PC-3 (cell line): ENCODE measurements around the gene SELENOS. TPM values are rescaled to one million over a fixed set of nuclear protein-coding genes. Genes with fewer than 3 reads are reported as not detected.

Experiments
- ATAC-seq: fragments of 200-7000 bp; cut with Tn5 transposase; 2 replicates; pipeline ENCODE4 v1.9.1; 2020; ENCODE audit warnings: mild to moderate bottlenecking, moderate library complexity
- BruUV-seq: library from RNA; stranded (reverse); fragments of 400-500 nt; replicated peaks from 2 replicates; lab custom pipeline; 2021; lab: Mats Ljungman, UMichigan
- CTCF ChIA-PET: fragments of 300-600 bp; sonication (Branson Sonifier 250); formaldehyde crosslinking; loops from one replicate; lab custom pipeline; 2022; ENCODE audit warnings: antibody characterized with exemption; lab: Charles Lee
- POLR2A ChIA-PET: fragments of 300-600 bp; sonication (Branson Sonifier 250); formaldehyde crosslinking; loops from one replicate; lab custom pipeline; 2022; ENCODE audit warnings: antibody characterized with exemption; ENCODE audit not compliant: unreplicated experiment; lab: Charles Lee
- DNase-seq: peaks from one replicate; pipeline ENCODE4 v3.0.0-alpha.2; 2015
- H2AFZ ChIP-seq: fragments of 300-600 bp; sonication (generic); 2 replicates; pipeline ENCODE4 v1.6.0; 2016; ENCODE audit warnings: antibody characterized with exemption, low read length
- H3F3A ChIP-seq: fragments of 300-600 bp; sonication (generic); one replicate; pipeline ENCODE4 v1.6.0; 2017; ENCODE audit warnings: antibody characterized with exemption, low read length, control low read depth, mild to moderate bottlenecking; ENCODE audit not compliant: unreplicated experiment
- H3K27ac ChIP-seq: fragments of 300-600 bp; sonication (generic); 2 replicates; pipeline ENCODE4 v1.5.1; 2016; ENCODE audit warnings: mild to moderate bottlenecking, low read length
- H3K27me3 ChIP-seq: fragments of 300-600 bp; sonication (generic); 2 replicates; pipeline ENCODE4 v1.6.1; 2016; ENCODE audit warnings: low read length, mixed read lengths
- H3K36me3 ChIP-seq: fragments of 300-600 bp; sonication (generic); 2 replicates; pipeline ENCODE4 v1.6.1; 2016; ENCODE audit warnings: low read depth, mixed run types, low read length, mixed read lengths
- H3K4me1 ChIP-seq: fragments of 300-600 bp; sonication (generic); 2 replicates; pipeline ENCODE4 v1.5.1; 2016; ENCODE audit warnings: low read length; ENCODE audit not compliant: insufficient read depth
- H3K4me2 ChIP-seq: fragments of 300-600 bp; sonication (generic); 2 replicates; pipeline ENCODE4 v1.6.0; 2016; ENCODE audit warnings: low read length
- H3K4me3 ChIP-seq: fragments of 300-600 bp; sonication (generic); 2 replicates; pipeline ENCODE4 v1.5.1; 2016; ENCODE audit warnings: mild to moderate bottlenecking, low read length, mixed read lengths
- H3K79me2 ChIP-seq: fragments of 300-600 bp; sonication (generic); 2 replicates; pipeline ENCODE4 v1.6.1; 2017; ENCODE audit warnings: low read length, mixed read lengths
- H3K9ac ChIP-seq: fragments of 300-600 bp; sonication (generic); 2 replicates; pipeline ENCODE4 v1.6.0; 2016; ENCODE audit warnings: mild to moderate bottlenecking, low read length
- H3K9me2 ChIP-seq: fragments of 300-600 bp; sonication (generic); replicated peaks from 2 replicates; pipeline ENCODE4 v1.6.1; 2016; ENCODE audit warnings: mixed run types, low read length, mixed read lengths
- H3K9me3 ChIP-seq: fragments of 300-600 bp; sonication (generic); 2 replicates; pipeline ENCODE4 v1.6.1; 2016; ENCODE audit warnings: low read length, mixed read lengths
- H4K20me1 ChIP-seq: fragments of 300-600 bp; sonication (generic); 2 replicates; pipeline ENCODE4 v1.6.1; 2016; ENCODE audit warnings: low read length, mixed read lengths
- CTCF ChIP-seq: fragments of 300-600 bp; sonication (generic); conservative IDR thresholded peaks from 2 replicates; pipeline ENCODE4 v1.5.1; 2017; ENCODE audit warnings: antibody characterized with exemption, low read depth, mild to moderate bottlenecking, low read length
- EZH2 ChIP-seq: fragments of 300-600 bp; sonication (generic); IDR thresholded peaks from one replicate; pipeline ENCODE4 v1.6.1; 2017; ENCODE audit warnings: antibody characterized with exemption, mild to moderate bottlenecking, low read length; ENCODE audit not compliant: unreplicated experiment
- EZH2phosphoT487 ChIP-seq: fragments of 300-600 bp; sonication (generic); IDR thresholded peaks from 2 replicates; pipeline ENCODE4 v1.6.1; 2018; ENCODE audit warnings: mild to moderate bottlenecking, antibody characterized with exemption, low read length, borderline replicate concordance
- intact Hi-C: fragments of 100-400 bp; cut with micrococcal nuclease; formaldehyde crosslinking; loops from 2 replicates; pipeline ENCODE4 v1.9.0; 2023
- total RNA-seq: library from RNA; depleted of rRNA; stranded (reverse); fragments of >200 nt; gene quantifications from 2 replicates; pipeline ENCODE4 v1.2.3, GENCODE V29; 2014

The SELENOS gene
- total RNA-seq, 1 experiment from 2014 or later, result 40.1 TPM

- H3K27me3 ChIP-seq, result peaks cover 21% of the 10 kb centered on the region
- TF ChIP-seq CTCF, result no peak
- ChIA-PET POLR2A (no interaction called here), CTCF (no interaction called here)
- no peak overlapping the region for H3K4me3 ChIP-seq
- intact Hi-C loops, result no loop called here
- H3F3A ChIP-seq, result no peaks in the 10 kb centered on the region
- ATAC-seq, result no peak
- no peak overlapping the region for H3K27ac ChIP-seq
- H3K9me2 ChIP-seq, result no peaks in the 10 kb centered on the region
- no peak overlapping the region for H3K9ac ChIP-seq
- H2AFZ ChIP-seq, result no peak overlapping the region
- BruUV-seq, result no TSS peak
- H3K79me2 ChIP-seq, result no peaks in the 10 kb centered on the region
- no peaks in the 10 kb centered on the region for H4K20me1 ChIP-seq
- no peak for DNase-seq
- no peaks in the 10 kb centered on the region for H3K36me3 ChIP-seq
- H3K4me1 ChIP-seq, result no peaks in the 10 kb centered on the region
- H3K9me3 ChIP-seq, result no peaks in the 10 kb centered on the region
- no peak overlapping the region for H3K4me2 ChIP-seq
These were observed 35.9 kb upstream of the SELENOS start for GRCh38 chr15:101313041-101313761.

GRCh38 chr15:101310508-101310907 is 33.2 kb upstream of the SELENOS start:
- Histone ChIP-seq H3K4me2 (no peak overlapping the region), H4K20me1 (no peaks in the 10 kb centered on the region), H3K36me3 (no peaks in the 10 kb centered on the region), H3K79me2 (no peaks in the 10 kb centered on the region), H3K4me3 (no peak overlapping the region), H3K9me2 (no peaks in the 10 kb centered on the region), H3K9ac (no peak overlapping the region), H3K4me1 (no peaks in the 10 kb centered on the region), H3K27me3 (0 out of 2 replicates have a peak, but pooled peaks cover 3% of the 10 kb centered on the region), H3K27ac (no peak overlapping the region), H2AFZ (no peak overlapping the region), H3K9me3 (no peaks in the 10 kb centered on the region), H3F3A (no peaks in the 10 kb centered on the region)
- BruUV-seq, result no TSS peak
- ATAC-seq (no peak), DNase-seq (no peak)
- TF ChIP-seq EZH2, result no peak
- no peak for TF ChIP-seq CTCF
- TF ChIP-seq EZH2phosphoT487, result no peak
- ChIA-PET POLR2A (no interaction called here), CTCF (no interaction called here)
- intact Hi-C loops, result no loop called here

GRCh38 chr15:101310161-101310480 is 32.8 kb upstream of the SELENOS start:
- 0 out of 2 replicates have a peak, but pooled peaks cover under 1% of the 10 kb centered on the region for H3K27me3 ChIP-seq

More at GRCh38 chr15:101310161-101310480, 32.8 kb upstream of the SELENOS start:
- TF ChIP-seq EZH2phosphoT487 (no peak), CTCF (no peak), EZH2 (no peak)
- H3K4me1 ChIP-seq, result no peaks in the 10 kb centered on the region
- no peaks in the 10 kb centered on the region for H3K36me3 ChIP-seq
- H3K4me2 ChIP-seq, result no peak overlapping the region
- H3F3A ChIP-seq, result no peaks in the 10 kb centered on the region
- H2AFZ ChIP-seq, result no peak overlapping the region
- intact Hi-C loops, result no loop called here
- H3K9me2 ChIP-seq, result no peaks in the 10 kb centered on the region
- no peaks in the 10 kb centered on the region for H4K20me1 ChIP-seq
- POLR2A ChIA-PET, result no interaction called here
- DNase-seq, result no peak
- no peak for ATAC-seq
- CTCF ChIA-PET, result no interaction called here
- no peaks in the 10 kb centered on the region for H3K9me3 ChIP-seq
- H3K27ac ChIP-seq, result no peak overlapping the region
- no TSS peak for BruUV-seq
- no peak overlapping the region for H3K4me3 ChIP-seq
- no peak overlapping the region for H3K9ac ChIP-seq
- H3K79me2 ChIP-seq, result no peaks in the 10 kb centered on the region
